B cell (primary cell): Measurements from ENCODE around the gene CERS6. TPM values are rescaled to one million over a fixed set of nuclear protein-coding genes. Genes with fewer than 3 reads are reported as not detected.

ENCODE experiments used
- ATAC-seq: fragments of 200-7000 bp; cut with Tn5 transposase; one replicate; pipeline ENCODE4 v1.10.0; 2021; ENCODE audit warnings: low read depth, mild to moderate bottlenecking, moderate number of reproducible peaks, moderate library complexity
- CTCF ChIA-PET: fragments of 350-600 bp; sonication (Branson Sonifier 250); formaldehyde crosslinking; loops from one replicate; lab custom pipeline; 2021; ENCODE audit warnings: antibody characterized with exemption, inconsistent platforms; lab: Charles Lee
- POLR2A ChIA-PET: fragments of 350-600 bp; sonication (Branson Sonifier 250); formaldehyde crosslinking; loops from one replicate; lab custom pipeline; 2021; ENCODE audit warnings: antibody characterized with exemption; lab: Charles Lee
- DNase-seq: peaks from one replicate; pipeline ENCODE4 v3.0.0; 2013
- H2AFZ ChIP-seq: 2 replicates; pipeline ENCODE4 v1.6.1; 2012; ENCODE audit warnings: mild to moderate bottlenecking, low read depth, low read length; ENCODE audit not compliant: insufficient read depth, poor library complexity, severe bottlenecking
- H3K27ac ChIP-seq, 2 donors: 1 replicate in 1 of 2; 2 replicates in 1 of 2; pipeline ENCODE4 v1.5.1; 2012 to 2013; ENCODE audit warnings: low read length in 2 of 2, mild to moderate bottlenecking in 2 of 2, moderate library complexity in 1 of 2
- H3K27me3 ChIP-seq, 4 experiments: fragments of 200-600 bp in 1 of 4; sonication (generic) in 1 of 4; replicated peaks in 1 of 4; 1 replicate in 2 of 4; 2 replicates in 2 of 4; pipeline versions ENCODE4 v1.6.1 to v1.7.0; 2013 to 2016; ENCODE audit warnings: low read length in 3 of 4, mild to moderate bottlenecking in 2 of 4, mixed read lengths in 1 of 4, moderate library complexity in 1 of 4; ENCODE audit not compliant: insufficient read depth in 4 of 4, control insufficient read depth in 3 of 4; ENCODE audit errors: control extremely low read depth in 1 of 4
- H3K36me3 ChIP-seq, 2 experiments: replicated peaks in 1 of 2; 1 replicate in 1 of 2; 2 replicates in 1 of 2; pipeline versions ENCODE4 v1.6.1 to v1.7.1; 2013; ENCODE audit warnings: low read length in 1 of 2; ENCODE audit not compliant: insufficient read depth in 2 of 2, control insufficient read depth in 1 of 2; ENCODE audit errors: control extremely low read depth in 1 of 2, extremely low read depth in 1 of 2
- H3K4me1 ChIP-seq, 2 donors: fragments of 200-600 bp in 1 of 2; sonication (generic) in 1 of 2; 1 replicate in 1 of 2; 2 replicates in 1 of 2; pipeline versions ENCODE4 v1.5.1 to v1.6.1; 2013 to 2017; ENCODE audit warnings: low read length in 2 of 2; ENCODE audit not compliant: control insufficient read depth in 2 of 2, insufficient read depth in 2 of 2
- H3K4me2 ChIP-seq: replicated peaks from 2 replicates; pipeline ENCODE3; 2012; ENCODE audit warnings: mild to moderate bottlenecking, low read depth, low read length; ENCODE audit not compliant: poor library complexity, severe bottlenecking
- H3K4me3 ChIP-seq, 5 experiments: fragments of 200-600 bp in 1 of 5; sonication (generic) in 1 of 5; 1 replicate in 3 of 5; 2 replicates in 2 of 5; pipeline versions ENCODE4 v1.5.1 to v1.7.0; 2011 to 2016; ENCODE audit warnings: low read length in 4 of 5, mild to moderate bottlenecking in 4 of 5, low read depth in 2 of 5, control low read depth in 1 of 5, moderate library complexity in 1 of 5; ENCODE audit not compliant: insufficient read depth in 1 of 5; ENCODE audit errors: control extremely low read depth in 1 of 5, extremely low read depth in 1 of 5
- H3K79me2 ChIP-seq: fragments of 200-600 bp; sonication (generic); one replicate; pipeline ENCODE4 v1.6.0; 2016; ENCODE audit warnings: low read length; ENCODE audit not compliant: control insufficient read depth, insufficient read depth
- H3K9ac ChIP-seq: fragments of 200-600 bp; sonication (generic); 2 replicates; pipeline ENCODE4 v1.6.1; 2017; ENCODE audit warnings: mild to moderate bottlenecking, low read length, moderate library complexity
- H3K9me3 ChIP-seq, 3 donors: one replicate each; pipeline versions ENCODE4 v1.6.1 to v1.7.1; 2013; ENCODE audit warnings: low read length in 2 of 3; ENCODE audit not compliant: control insufficient read depth in 2 of 3, insufficient read depth in 1 of 3; ENCODE audit errors: control extremely low read depth in 1 of 3
- H4K20me1 ChIP-seq: 2 replicates; pipeline ENCODE4 v1.6.0; 2012; ENCODE audit warnings: mild to moderate bottlenecking, low read length; ENCODE audit not compliant: insufficient read depth, control insufficient read depth, poor library complexity, severe bottlenecking
- H3K27ac Mint-ChIP-seq: one replicate; pipeline ENCODE4 v1.8.0; 2021; ENCODE audit warnings: mixed read lengths
- H3K27me3 Mint-ChIP-seq: one replicate; pipeline ENCODE4 v1.8.0; 2021; ENCODE audit warnings: mixed read lengths
- H3K4me1 Mint-ChIP-seq: one replicate; pipeline ENCODE4 v1.8.0; 2021; ENCODE audit warnings: mixed read lengths
- H3K4me3 Mint-ChIP-seq: one replicate; pipeline ENCODE4 v1.8.0; 2021; ENCODE audit warnings: mixed read lengths
- H3K9me3 Mint-ChIP-seq: one replicate; pipeline ENCODE4 v1.8.0; 2022; ENCODE audit warnings: mixed read lengths; ENCODE audit not compliant: insufficient read depth
- EZH2 ChIP-seq: IDR thresholded peaks from 2 replicates; pipeline ENCODE4 v1.6.1; 2012; ENCODE audit warnings: borderline replicate concordance, low read depth, mild to moderate bottlenecking, moderate library complexity, low read length; ENCODE audit not compliant: insufficient read depth, poor library complexity, severe bottlenecking
- WGBS: methylation state at CpG from one replicate; pipeline ENCODE4 v1.1.5; 2013; ENCODE audit warnings: missing lambda C conversion rate; ENCODE audit not compliant: insufficient coverage; 5-methylcytosine and 5-hydroxymethylcytosine counted together
- intact Hi-C: fragments of 100-400 bp; cut with micrococcal nuclease; formaldehyde crosslinking; loops from one replicate; pipeline ENCODE4 v1.10.0; 2022
- polyA plus RNA-seq: library from polyadenylated mRNA; depleted of rRNA; stranded (reverse); fragments of >200 nt; gene quantifications from 2 replicates; pipeline ENCODE4 v1.2.3, GENCODE V29; 2012
- total RNA-seq, 2 donors: library from RNA; stranded (reverse); fragments of 120-200 nt in 1 of 2; gene quantifications; 1 replicate in 1 of 2; 2 replicates in 1 of 2; pipeline versions ENCODE4 v1.2.3 to v1.2.4, GENCODE V29; 2013 to 2022
- TF ChIP-seq, protein P1 (sequence below): fragments of 200-600 bp; IDR thresholded peaks from one replicate; pipeline ENCODE4 v1.8.0; 2022; ENCODE audit warnings: antibody characterized with exemption, mild to moderate bottlenecking

Gene CERS6
- total and polyA plus RNA-seq, 2 donors (not counting 1 experiment from before 2014, with no cell fraction given) = 2.2 to 5.5 TPM

DNA sequence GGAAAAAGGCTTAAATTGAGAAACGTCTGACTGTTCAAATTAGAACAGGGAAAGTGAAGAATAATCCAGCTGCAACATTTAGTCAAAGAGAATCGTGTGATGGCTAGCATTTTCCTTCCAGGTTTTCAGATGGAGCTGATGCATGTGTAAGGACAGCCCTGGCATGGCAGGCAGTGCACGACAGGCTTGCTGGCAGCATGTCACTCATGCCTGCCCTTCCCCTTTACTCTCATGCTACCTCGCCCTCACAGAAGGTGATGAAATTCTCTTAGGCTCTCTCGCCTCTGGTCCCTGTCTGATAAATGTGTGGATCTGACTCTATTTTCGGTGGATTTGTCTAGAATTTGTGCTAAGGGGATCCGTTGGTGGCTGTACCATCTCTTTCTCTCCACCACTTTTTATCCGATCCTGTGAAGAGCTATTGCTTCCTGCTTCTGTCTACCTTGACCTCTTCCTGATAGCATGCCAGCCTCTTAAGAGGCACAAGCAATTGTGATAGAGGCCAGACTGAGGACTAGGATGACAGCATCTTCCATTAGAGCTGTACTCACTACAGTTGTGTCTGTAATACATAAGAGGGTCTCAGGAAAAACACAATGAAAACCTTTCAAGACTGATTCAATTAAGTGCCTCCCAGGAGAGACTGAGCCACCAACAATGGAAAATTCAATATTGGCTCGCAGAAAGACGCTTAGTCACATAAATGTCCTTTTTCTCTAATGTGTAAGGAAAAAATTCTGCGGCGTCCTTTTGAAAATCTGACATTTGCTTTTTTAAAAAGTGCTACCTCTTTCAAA, 280.8 kb downstream of the CERS6 start:
- Histone ChIP-seq H4K20me1 (no peaks in the 10 kb centered on the region), H3K27ac (no peak overlapping the region), H3K4me3 (no peak overlapping the region), H3K4me2 (no peak overlapping the region), H3K9me3 (no peaks in the 10 kb centered on the region), H2AFZ (no peak overlapping the region), H3K36me3 (no peaks in the 10 kb centered on the region), H3K27me3 (no peaks in the 10 kb centered on the region), H3K4me1 (no peaks in the 10 kb centered on the region), H3K79me2 (no peaks in the 10 kb centered on the region), H3K9ac (no peak overlapping the region)
- 91% methylated on average over 3 of the region's 12 CpGs for WGBS
- Mint-ChIP-seq H3K4me1 (no peaks in the 10 kb centered on the region), H3K27ac (no peak overlapping the region), H3K9me3 (no peaks in the 10 kb centered on the region), H3K4me3 (no peak overlapping the region), H3K27me3 (no peaks in the 10 kb centered on the region)
- ATAC-seq (no peak), DNase-seq (no peak)
- intact Hi-C loops = no loop called here
- no peak for TF ChIP-seq EZH2
- TF ChIP-seq, protein P1, sequence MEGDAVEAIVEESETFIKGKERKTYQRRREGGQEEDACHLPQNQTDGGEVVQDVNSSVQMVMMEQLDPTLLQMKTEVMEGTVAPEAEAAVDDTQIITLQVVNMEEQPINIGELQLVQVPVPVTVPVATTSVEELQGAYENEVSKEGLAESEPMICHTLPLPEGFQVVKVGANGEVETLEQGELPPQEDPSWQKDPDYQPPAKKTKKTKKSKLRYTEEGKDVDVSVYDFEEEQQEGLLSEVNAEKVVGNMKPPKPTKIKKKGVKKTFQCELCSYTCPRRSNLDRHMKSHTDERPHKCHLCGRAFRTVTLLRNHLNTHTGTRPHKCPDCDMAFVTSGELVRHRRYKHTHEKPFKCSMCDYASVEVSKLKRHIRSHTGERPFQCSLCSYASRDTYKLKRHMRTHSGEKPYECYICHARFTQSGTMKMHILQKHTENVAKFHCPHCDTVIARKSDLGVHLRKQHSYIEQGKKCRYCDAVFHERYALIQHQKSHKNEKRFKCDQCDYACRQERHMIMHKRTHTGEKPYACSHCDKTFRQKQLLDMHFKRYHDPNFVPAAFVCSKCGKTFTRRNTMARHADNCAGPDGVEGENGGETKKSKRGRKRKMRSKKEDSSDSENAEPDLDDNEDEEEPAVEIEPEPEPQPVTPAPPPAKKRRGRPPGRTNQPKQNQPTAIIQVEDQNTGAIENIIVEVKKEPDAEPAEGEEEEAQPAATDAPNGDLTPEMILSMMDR = no peak
- CTCF ChIA-PET = no interaction called here
- POLR2A ChIA-PET = no interaction called here

DNA sequence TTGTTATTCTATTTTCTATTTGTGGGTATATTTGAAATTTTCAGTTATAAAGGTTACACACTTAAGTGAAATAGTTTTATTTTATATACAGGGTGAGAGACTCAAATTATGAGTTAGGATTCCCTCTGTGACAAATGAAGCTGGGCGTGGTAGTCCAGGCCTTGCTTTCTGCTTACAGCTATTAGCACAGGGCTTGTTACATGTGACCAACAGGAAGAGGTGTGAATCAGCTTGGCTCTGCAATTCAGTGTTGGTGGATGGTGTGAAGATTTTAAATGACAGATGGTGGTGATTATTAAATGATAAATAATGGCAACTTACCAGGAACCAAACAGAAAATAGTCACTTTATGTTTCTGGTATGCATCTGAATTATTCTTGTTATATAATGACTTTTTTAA, 282.0 kb downstream of the CERS6 start:
- Histone ChIP-seq H3K4me3 (no peak overlapping the region), H3K4me2 (no peak overlapping the region), H4K20me1 (no peaks in the 10 kb centered on the region), H3K79me2 (no peaks in the 10 kb centered on the region), H3K27ac (no peak overlapping the region), H3K36me3 (no peaks in the 10 kb centered on the region), H3K4me1 (no peaks in the 10 kb centered on the region), H2AFZ (no peak overlapping the region), H3K27me3 (no peaks in the 10 kb centered on the region), H3K9me3 (no peaks in the 10 kb centered on the region), H3K9ac (no peak overlapping the region)
- H3K9me3 Mint-ChIP-seq = no peaks in the 10 kb centered on the region
- no peak overlapping the region for H3K27ac Mint-ChIP-seq
- intact Hi-C loops = no loop called here
- no peak overlapping the region for H3K4me3 Mint-ChIP-seq
- WGBS = 88% methylated on average over 1 of the region's 1 CpG
- H3K4me1 Mint-ChIP-seq = no peaks in the 10 kb centered on the region
- ATAC-seq (no peak), DNase-seq (no peak)
- TF ChIP-seq, protein P1 = no peak
- no peak for TF ChIP-seq EZH2
- CTCF ChIA-PET = no interaction called here
- POLR2A ChIA-PET = no interaction called here
- H3K27me3 Mint-ChIP-seq = no peaks in the 10 kb centered on the region
